Lower leg skin (tissue), 3 donors: ENCODE measurements around the gene SPEG.

Experiments
- CTCF ChIP-seq, 3 donors: fragments of 450-650 bp; IDR thresholded peaks; one replicate each; pipeline ENCODE4 v1.5.1; 2016; ENCODE audit warnings: antibody characterized with exemption in 3 of 3, mild to moderate bottlenecking in 3 of 3, moderate library complexity in 2 of 3
- POLR2A ChIP-seq, 2 donors: fragments of 450-650 bp; IDR thresholded peaks; one replicate each; pipeline ENCODE4 v1.6.1; 2016 to 2017; ENCODE audit warnings: antibody characterized with exemption in 2 of 2, mild to moderate bottlenecking in 1 of 2, moderate library complexity in 1 of 2

GRCh38 chr2:219387306-219388120 is 47.1 kb upstream of the SPEG start, which contains the start of gene DNPEP:
- TF ChIP-seq CTCF (IDR thresholded peaks at IDR 0.05) (no peak), POLR2A (IDR thresholded peaks at IDR 0.05) (no peak)
